GM18858 (cell line): ENCODE data around the gene SYNGR2.
"Not testable (repeated sequence)": the region's sequence is repeated elsewhere in the genome, so short reads cannot be mapped to it uniquely, and the experiment has no call there.

ENCODE experiments used
- ATAC-seq: cut with Tn5 transposase; IDR thresholded peaks from one replicate; pipeline ENCODE4 v1.9.1; 2021; ENCODE audit not compliant: unreplicated experiment

The SYNGR2 gene

GRCh38 chr17:78170692-78171590, 2.6 kb downstream of the SYNGR2 start:
- no peak for ATAC-seq

DNA sequence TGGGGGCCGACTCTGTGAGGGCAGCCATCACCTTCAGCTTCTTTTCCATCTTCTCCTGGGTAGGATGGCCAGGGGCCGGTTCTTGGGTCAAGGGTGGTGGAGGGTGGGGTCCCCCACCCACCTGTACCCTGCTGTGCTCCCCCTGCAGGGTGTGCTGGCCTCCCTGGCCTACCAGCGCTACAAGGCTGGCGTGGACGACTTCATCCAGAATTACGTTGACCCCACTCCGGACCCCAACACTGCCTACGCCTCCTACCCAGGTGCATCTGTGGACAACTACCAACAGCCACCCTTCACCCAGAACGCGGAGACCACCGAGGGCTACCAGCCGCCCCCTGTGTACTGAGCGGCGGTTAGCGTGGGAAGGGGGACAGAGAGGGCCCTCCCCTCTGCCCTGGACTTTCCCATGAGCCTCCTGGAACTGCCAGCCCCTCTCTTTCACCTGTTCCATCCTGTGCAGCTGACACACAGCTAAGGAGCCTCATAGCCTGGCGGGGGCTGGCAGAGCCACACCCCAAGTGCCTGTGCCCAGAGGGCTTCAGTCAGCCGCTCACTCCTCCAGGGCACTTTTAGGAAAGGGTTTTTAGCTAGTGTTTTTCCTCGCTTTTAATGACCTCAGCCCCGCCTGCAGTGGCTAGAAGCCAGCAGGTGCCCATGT, 3.3 kb downstream of the SYNGR2 start:
- not testable (repeated sequence) for ATAC-seq

- no peak for ATAC-seq
These were observed 4.1 kb downstream of the SYNGR2 start for GRCh38 chr17:78172249-78173051.

GRCh38 chr17:78173097-78173715, 4.8 kb downstream of the SYNGR2 start:
- ATAC-seq: no peak

DNA sequence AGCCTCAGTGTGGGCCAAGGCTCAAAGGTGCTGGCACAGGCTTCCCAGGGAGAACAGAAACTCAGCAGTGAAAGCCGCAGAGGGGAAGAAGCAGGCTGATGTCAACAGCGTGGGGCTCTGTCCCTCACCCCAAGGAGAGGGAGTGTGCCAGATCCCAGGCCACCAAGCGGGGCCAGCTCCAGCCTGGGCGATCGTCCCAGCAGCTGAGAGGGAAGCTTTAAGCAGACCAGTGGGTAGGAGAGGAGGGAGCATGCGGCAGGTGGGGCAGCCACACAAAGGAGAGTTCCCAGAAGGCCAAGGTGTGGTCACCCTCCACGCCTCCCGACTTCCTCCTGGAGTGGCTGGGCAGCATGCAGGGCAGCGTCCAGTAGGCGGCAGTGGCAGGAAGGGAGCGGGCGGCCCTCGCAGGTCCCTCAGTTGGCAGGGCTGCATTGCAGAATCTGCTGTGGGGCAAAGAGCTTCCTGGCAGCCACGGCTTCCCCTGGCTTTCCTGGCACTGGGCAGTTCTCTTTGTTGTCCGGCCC, 6.0 kb downstream of the SYNGR2 start:
- no peak for ATAC-seq

DNA sequence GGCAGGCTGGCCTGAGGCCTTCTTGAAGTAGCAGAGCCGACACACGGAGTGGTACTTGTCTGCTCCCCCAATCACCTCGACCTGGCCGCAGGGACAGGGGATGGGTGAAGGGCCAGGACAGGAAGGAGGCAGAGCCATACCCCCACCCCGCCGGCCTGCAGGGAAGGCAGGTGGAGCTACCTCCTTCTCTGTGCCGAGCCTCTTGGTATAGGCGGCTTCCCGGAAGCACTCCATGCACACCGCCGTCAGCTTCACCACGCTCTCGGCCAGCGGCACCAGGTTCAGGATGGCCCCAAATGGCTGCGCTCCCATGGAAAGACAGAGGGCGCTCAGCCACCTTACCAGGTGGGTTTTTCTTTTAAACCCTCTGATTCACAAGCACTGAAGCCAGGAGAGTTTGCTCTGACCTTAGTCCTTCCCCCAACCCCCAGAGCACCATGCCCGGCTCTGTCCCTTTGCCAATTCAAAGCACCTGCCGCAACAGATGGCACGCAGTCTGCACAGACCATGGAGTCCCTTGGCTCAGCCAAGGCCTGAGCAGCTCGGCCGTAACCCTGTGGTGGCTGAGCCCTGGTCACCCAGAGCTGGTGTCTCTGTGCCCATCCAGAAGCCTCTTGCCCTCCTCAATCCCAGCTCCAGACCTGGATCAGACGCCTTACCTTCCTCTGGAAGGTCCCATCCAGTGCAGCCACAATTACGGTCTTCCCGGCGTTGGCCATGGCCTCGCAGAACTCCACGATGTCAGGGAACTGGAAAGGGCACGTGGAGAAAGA, 6.7 kb downstream of the SYNGR2 start:
- ATAC-seq: no peak

GRCh38 chr17:78175643-78175981, 7.2 kb downstream of the SYNGR2 start:
- ATAC-seq: no peak

DNA sequence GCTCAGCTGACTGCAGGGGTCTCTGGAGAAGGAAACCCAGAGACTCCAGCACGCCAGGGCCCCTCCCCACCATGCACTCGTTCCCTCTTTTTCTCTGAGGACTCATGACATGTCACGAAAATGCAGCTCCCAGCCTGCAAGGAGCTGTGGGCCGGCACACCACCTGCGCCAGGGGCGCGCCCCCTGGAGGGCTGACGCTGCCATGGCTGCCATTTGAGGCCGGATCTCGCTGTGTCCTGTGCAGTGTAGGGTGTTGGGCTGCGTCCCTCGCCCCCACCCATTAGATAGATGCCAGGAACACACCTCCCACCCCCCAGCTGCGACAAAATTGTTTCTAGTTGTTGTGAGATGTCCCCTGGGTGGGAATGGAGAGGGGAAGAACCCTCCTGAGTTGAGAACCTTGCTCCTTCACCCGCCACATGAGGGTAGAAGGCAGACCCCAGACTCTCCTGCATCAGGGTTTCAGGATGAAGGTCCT, 8.2 kb downstream of the SYNGR2 start:
- ATAC-seq: no peak

DNA sequence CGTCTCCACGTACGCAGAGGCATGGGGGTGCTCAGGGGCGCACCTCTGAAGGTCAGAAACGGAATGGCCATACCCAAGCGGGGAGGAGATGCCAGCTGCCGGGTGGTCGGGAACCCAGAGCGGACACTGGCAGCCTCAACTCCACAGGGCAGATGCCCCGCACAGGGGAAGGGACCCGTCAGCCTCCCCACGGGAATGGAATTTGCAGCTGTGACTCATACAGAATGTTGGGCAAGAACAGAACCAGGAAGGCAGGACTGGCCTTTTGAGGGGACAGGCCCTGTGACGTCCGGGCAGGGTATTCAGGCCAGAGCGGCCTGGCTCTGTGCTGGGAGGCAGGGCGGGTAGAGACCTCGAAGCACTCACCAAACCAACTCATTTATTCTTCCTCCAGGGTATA, 11.0 kb downstream of the SYNGR2 start:
- ATAC-seq: no peak

- ATAC-seq: no peak
These were observed 11.7 kb downstream of the SYNGR2 start for GRCh38 chr17:78180083-78180482.

- no peak for ATAC-seq
These were observed 12.1 kb downstream of the SYNGR2 start for GRCh38 chr17:78180508-78180907.

GRCh38 chr17:78182504-78182903, 14.1 kb downstream of the SYNGR2 start:
- no peak for ATAC-seq

DNA sequence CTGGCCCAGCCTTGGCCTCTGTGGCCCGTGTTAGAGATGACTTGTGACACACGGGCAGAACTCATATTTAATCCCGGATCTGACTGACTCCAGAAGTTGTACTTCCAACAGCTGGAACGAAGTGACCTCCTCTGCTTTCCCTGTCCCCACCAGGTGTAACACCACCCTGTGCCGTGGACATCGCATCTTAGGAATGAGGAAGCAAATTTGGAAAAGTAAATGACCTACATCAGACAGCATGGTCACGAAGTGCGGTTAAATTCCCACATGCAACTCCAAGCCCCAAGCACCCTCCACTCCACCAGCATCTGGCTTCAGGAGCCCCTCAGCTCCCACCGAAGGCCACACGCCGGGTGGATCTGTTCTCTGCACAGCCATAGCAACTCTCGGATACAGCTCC, 15.5 kb downstream of the SYNGR2 start:
- no peak for ATAC-seq

DNA sequence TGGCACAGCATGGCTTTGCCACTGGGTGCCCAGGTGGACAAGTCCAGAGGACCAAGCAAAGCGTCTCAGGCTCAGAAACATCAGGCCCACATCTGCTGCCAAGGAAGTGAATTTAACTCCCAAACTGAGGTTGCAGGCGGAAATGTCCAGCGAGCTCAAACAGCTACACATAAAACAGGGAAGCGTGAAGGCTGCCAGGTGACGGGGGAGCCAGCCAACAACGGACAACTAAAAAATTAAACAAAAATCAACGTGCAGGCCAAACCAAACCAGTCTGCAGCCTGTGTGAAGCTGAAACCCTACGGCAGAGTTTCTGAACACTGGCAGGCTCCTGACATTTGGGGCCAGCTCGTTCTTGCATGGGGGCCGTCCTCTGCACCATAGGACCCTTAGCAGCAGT, 16.0 kb downstream of the SYNGR2 start:
- no peak for ATAC-seq

DNA sequence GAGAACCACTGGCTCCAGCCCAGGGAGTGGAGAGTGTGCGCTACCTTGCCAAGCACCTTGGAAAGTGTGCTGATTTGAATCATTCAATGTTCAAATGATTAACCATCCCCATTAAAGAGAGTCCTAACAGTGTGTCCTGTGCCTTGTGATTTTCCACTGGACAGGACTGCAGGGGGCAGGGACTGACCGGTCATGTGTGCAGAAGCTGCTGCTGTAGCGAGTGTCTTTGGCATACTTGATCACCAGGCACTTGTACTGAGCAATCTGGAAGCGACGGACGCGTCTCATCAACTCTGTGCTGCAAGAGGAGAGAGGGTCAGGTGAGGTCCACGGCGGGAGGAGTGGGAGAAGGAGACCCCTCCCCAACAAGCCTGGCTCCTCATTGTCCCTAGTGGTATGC, 16.5 kb downstream of the SYNGR2 start:
- ATAC-seq: no peak

GRCh38 chr17:78185981-78186691, 17.8 kb downstream of the SYNGR2 start:
- ATAC-seq: no peak

- ATAC-seq: peak; percentile 76
These were observed 18.6 kb downstream of the SYNGR2 start, which contains the start of the genes AFMID and TK1 for GRCh38 chr17:78186692-78187595. TSS of gene AFMID (plus strand) at chr17:78187362. CDS start at chr17:78187371, 9 bp downstream. TSS of gene TK1 (minus strand) at chr17:78187052. CDS start at chr17:78186994, 58 bp downstream.

DNA sequence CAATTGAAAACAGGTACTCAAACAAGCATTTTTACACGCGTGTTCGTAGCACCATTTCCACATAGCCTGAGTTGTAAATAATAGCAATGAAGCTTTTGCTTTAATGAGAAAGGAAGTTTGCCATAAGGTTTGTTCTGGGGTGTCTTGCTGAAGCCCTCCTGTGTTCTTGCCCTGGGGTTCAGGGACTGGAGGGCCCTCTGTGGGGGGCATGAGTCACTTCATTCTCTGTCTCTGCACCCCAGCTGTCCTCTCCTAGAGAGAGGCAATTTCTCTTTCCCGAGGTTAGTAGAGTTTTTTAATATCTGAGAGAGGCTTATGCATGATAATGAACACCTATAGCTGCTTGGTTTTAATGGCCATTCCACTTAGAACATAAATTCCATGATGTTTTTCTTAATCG, 28.3 kb downstream of the SYNGR2 start:
- no peak for ATAC-seq
